Keratinocyte (primary cell): ENCODE measurements around the gene IDS. TPM values are rescaled to one million over a fixed set of nuclear protein-coding genes. Genes with fewer than 3 reads are reported as not detected.

ENCODE experiments used
- DNase-seq: peaks from one replicate; pipeline ENCODE4 v3.0.0-alpha.2; 2011; ENCODE audit warnings: low read depth, missing footprints, low spot score
- FAIRE-seq: peaks from 2 replicates; lab custom pipeline; 2011; peaks lifted over from hg19 to GRCh38; lab: Jason Lieb, UNC
- H2AFZ ChIP-seq: 2 replicates; pipeline ENCODE4 v1.6.0; 2012; ENCODE audit warnings: low read length, control low read depth, inconsistent platforms; ENCODE audit not compliant: control insufficient read depth
- H3K27ac ChIP-seq: 2 replicates; pipeline ENCODE4 v1.5.1; 2011; ENCODE audit warnings: low read length; ENCODE audit not compliant: control insufficient read depth, insufficient read depth
- H3K27me3 ChIP-seq: 3 replicates; pipeline ENCODE4 v1.6.0; 2011; ENCODE audit warnings: low read length; ENCODE audit not compliant: control insufficient read depth, insufficient read depth; ENCODE audit errors: extremely low read depth
- H3K36me3 ChIP-seq, 2 experiments: 2 replicates in 1 of 2; 3 replicates in 1 of 2; pipeline ENCODE4 v1.5.1; 2011; ENCODE audit warnings: low read length in 2 of 2, mild to moderate bottlenecking in 1 of 2; ENCODE audit not compliant: control insufficient read depth in 2 of 2, insufficient read depth in 2 of 2; ENCODE audit errors: extremely low read depth in 1 of 2
- H3K4me1 ChIP-seq: 3 replicates; pipeline ENCODE4 v1.5.1; 2011; ENCODE audit warnings: low read length; ENCODE audit not compliant: control insufficient read depth, insufficient read depth; ENCODE audit errors: extremely low read depth
- H3K4me2 ChIP-seq: 3 replicates; pipeline ENCODE4 v1.6.0; 2011; ENCODE audit warnings: low read depth, low read length; ENCODE audit not compliant: control insufficient read depth, insufficient read depth; ENCODE audit errors: extremely low read depth
- H3K4me3 ChIP-seq, 3 experiments: fragments of 200-600 bp in 1 of 3; sonication (generic) in 1 of 3; 2 replicates in 2 of 3; 3 replicates in 1 of 3; pipeline ENCODE4 v1.5.1; 2011 to 2016; ENCODE audit warnings: low read length in 3 of 3, mild to moderate bottlenecking in 3 of 3, control low read depth in 2 of 3, inconsistent platforms in 1 of 3, low read depth in 1 of 3, mixed read lengths in 1 of 3, mixed run types in 1 of 3, moderate library complexity in 1 of 3; ENCODE audit not compliant: control insufficient read depth in 2 of 3, insufficient read depth in 2 of 3; ENCODE audit errors: extremely low read depth in 1 of 3
- H3K79me2 ChIP-seq: 2 replicates; pipeline ENCODE4 v1.6.0; 2012; ENCODE audit warnings: low read length; ENCODE audit not compliant: control insufficient read depth, insufficient read depth
- H3K9ac ChIP-seq: 3 replicates; pipeline ENCODE4 v1.6.0; 2011; ENCODE audit warnings: low read length; ENCODE audit not compliant: control insufficient read depth, insufficient read depth; ENCODE audit errors: extremely low read depth
- H3K9me1 ChIP-seq: 3 replicates; pipeline ENCODE4 v1.6.0; 2011; ENCODE audit warnings: low read length; ENCODE audit not compliant: control insufficient read depth, insufficient read depth; ENCODE audit errors: extremely low read depth
- H3K9me3 ChIP-seq: 2 replicates; pipeline ENCODE4 v1.5.1; 2012; ENCODE audit warnings: low read depth, low read length; ENCODE audit not compliant: control insufficient read depth
- H4K20me1 ChIP-seq: 3 replicates; pipeline ENCODE4 v1.6.0; 2011; ENCODE audit warnings: low read length; ENCODE audit not compliant: control insufficient read depth, insufficient read depth; ENCODE audit errors: extremely low read depth
- EZH2 ChIP-seq: IDR thresholded peaks from one replicate; pipeline ENCODE4 v1.6.1; 2012; ENCODE audit warnings: inconsistent platforms, mild to moderate bottlenecking, low read length, moderate library complexity
- dilution Hi-C: fragments of 300-500 bp; cut with MboI; formaldehyde crosslinking; loops from one replicate; pipeline ENCODE4 v1.7.0; 2020; ENCODE audit warnings: low sequenced_read_pairs; ENCODE audit not compliant: extremely low pct_ligation_motif_present
- polyA plus RNA-seq, 5 experiments: library from polyadenylated mRNA; depleted of rRNA in 3 of 5; stranded (reverse) in 3 of 5; stranded (forward) in 1 of 5; unstranded in 1 of 5; fragments of >200 nt; gene quantifications; 1 replicate in 1 of 5; 2 replicates in 3 of 5; 3 replicates in 1 of 5; pipeline versions ENCODE4 v1.2.1 to v1.2.3, GENCODE V29; 2011 to 2012; ENCODE audit warnings: missing spikeins in 2 of 5, low read depth in 1 of 5, low replicate concordance in 1 of 5
- TF ChIP-seq, protein P1 (sequence below), 3 experiments: IDR thresholded peaks in 1 of 3; conservative IDR thresholded peaks in 1 of 3; optimal IDR thresholded peaks in 1 of 3; 2 replicates in 2 of 3; 3 replicates in 1 of 3; pipeline versions ENCODE3 to v1.5.1; 2011; ENCODE audit warnings: low read length in 3 of 3, mild to moderate bottlenecking in 3 of 3, moderate library complexity in 2 of 3, control low read depth in 1 of 3, inconsistent platforms in 1 of 3; ENCODE audit not compliant: insufficient read depth in 2 of 3; ENCODE audit errors: extremely low read depth in 1 of 3

Gene IDS
- polyA plus RNA-seq, 1 donor (not counting 4 experiments of a cell fraction or from before 2014, with no cell fraction given): 59.7 TPM

DNA sequence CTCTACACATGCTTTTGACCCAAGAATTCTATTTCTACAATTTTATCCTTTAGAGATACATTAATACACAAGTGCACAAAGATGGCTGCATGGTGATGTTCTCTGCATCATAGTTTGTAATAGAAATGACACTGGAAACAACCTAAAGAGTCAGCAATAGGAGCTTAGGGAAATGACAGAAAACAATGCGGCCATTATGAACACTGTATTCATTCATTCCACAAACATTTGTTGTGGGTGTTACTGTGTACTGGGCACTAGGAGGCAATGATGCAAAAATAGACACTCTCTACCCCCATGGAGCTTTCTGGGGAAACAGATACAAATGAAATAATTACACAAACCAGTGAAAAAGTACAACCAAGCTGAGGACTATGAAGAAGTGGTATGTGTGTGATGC is 32.0 kb downstream of the IDS start:
- Histone ChIP-seq H3K4me2 (no peak overlapping the region), H3K9me3 (no peaks in the 10 kb centered on the region), H2AFZ (no peak overlapping the region), H3K4me1 (no peaks in the 10 kb centered on the region), H3K4me3 (no peak overlapping the region), H3K27me3 (no peaks in the 10 kb centered on the region), H3K9ac (no peak overlapping the region), H3K27ac (no peak overlapping the region), H4K20me1 (no peaks in the 10 kb centered on the region), H3K36me3 (no peaks in the 10 kb centered on the region), H3K79me2 (no peaks in the 10 kb centered on the region), H3K9me1 (no peaks in the 10 kb centered on the region)
- dilution Hi-C loops: no loop called here
- TF ChIP-seq, protein P1, sequence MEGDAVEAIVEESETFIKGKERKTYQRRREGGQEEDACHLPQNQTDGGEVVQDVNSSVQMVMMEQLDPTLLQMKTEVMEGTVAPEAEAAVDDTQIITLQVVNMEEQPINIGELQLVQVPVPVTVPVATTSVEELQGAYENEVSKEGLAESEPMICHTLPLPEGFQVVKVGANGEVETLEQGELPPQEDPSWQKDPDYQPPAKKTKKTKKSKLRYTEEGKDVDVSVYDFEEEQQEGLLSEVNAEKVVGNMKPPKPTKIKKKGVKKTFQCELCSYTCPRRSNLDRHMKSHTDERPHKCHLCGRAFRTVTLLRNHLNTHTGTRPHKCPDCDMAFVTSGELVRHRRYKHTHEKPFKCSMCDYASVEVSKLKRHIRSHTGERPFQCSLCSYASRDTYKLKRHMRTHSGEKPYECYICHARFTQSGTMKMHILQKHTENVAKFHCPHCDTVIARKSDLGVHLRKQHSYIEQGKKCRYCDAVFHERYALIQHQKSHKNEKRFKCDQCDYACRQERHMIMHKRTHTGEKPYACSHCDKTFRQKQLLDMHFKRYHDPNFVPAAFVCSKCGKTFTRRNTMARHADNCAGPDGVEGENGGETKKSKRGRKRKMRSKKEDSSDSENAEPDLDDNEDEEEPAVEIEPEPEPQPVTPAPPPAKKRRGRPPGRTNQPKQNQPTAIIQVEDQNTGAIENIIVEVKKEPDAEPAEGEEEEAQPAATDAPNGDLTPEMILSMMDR (optimal IDR thresholded peaks at IDR 0.05 in 1 of 3, IDR thresholded peaks at IDR 0.05 in 1 of 3, conservative IDR thresholded peaks at IDR 0.05 in 1 of 3; ENCODE audit: extremely low read depth in 1 of 3, insufficient read depth in 2 of 3, low read length in 3 of 3): no peak
- no peak for TF ChIP-seq EZH2
- DNase-seq: no peak
- FAIRE-seq: no peak

DNA sequence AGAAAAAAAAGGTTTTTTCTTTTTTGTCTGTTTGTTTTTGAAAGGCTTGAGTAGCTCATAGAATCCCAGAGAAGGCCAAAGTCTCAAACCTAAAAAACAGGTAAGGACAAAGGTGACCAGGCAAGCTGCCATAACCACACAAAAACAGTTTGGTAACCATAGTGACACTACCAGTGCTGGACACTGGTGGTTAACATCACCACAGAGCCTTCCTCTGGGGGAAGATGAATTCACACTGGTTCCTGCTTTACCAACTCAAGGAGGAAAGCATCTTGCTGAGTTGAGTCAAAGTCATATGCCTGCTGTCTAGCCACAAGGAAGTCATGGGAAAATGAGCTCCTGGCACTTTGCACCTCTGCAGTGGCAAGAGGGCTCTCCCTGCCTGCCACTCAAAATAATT is 32.5 kb downstream of the IDS start:
- dilution Hi-C loops: no loop called here
- FAIRE-seq: no peak
- no peak overlapping the region for H3K27ac ChIP-seq

More for the DNA sequence above, 32.5 kb downstream of the IDS start:
- no peak for DNase-seq
- TF ChIP-seq, protein P1 (optimal IDR thresholded peaks at IDR 0.05 in 1 of 3, IDR thresholded peaks at IDR 0.05 in 1 of 3, conservative IDR thresholded peaks at IDR 0.05 in 1 of 3; ENCODE audit: extremely low read depth in 1 of 3, insufficient read depth in 2 of 3, low read length in 3 of 3): no peak
- TF ChIP-seq EZH2: no peak
- no peak overlapping the region for H2AFZ ChIP-seq
- no peaks in the 10 kb centered on the region for H3K27me3 ChIP-seq
- H3K9me3 ChIP-seq: no peaks in the 10 kb centered on the region
- no peaks in the 10 kb centered on the region for H3K4me1 ChIP-seq
- no peaks in the 10 kb centered on the region for H3K36me3 ChIP-seq
- H3K4me2 ChIP-seq: no peak overlapping the region
- no peaks in the 10 kb centered on the region for H4K20me1 ChIP-seq
- H3K9me1 ChIP-seq: no peaks in the 10 kb centered on the region
- no peaks in the 10 kb centered on the region for H3K79me2 ChIP-seq
- H3K4me3 ChIP-seq: no peak overlapping the region
- no peak overlapping the region for H3K9ac ChIP-seq
